HG03039 (cell line): ENCODE data around the gene PARD3.

Source experiments
- ATAC-seq: cut with Tn5 transposase; IDR thresholded peaks from one replicate; pipeline ENCODE4 v1.9.1; 2021; ENCODE audit warnings: mild to moderate bottlenecking, moderate library complexity; ENCODE audit not compliant: unreplicated experiment

The PARD3 gene

GRCh38 chr10:34125702-34126101 is 689.4 kb downstream of the PARD3 start:
- ATAC-seq = no peak

- no peak for ATAC-seq
These were observed 690.5 kb downstream of the PARD3 start for GRCh38 chr10:34124522-34125035.

- no peak for ATAC-seq
These were observed 693.1 kb downstream of the PARD3 start for GRCh38 chr10:34121781-34122622.

GRCh38 chr10:34121125-34121753 is 693.9 kb downstream of the PARD3 start:
- no peak for ATAC-seq

- no peak for ATAC-seq
These were observed 695.6 kb downstream of the PARD3 start for GRCh38 chr10:34119456-34119855.

- no peak for ATAC-seq
These were observed 698.3 kb downstream of the PARD3 start for GRCh38 chr10:34116681-34117271.

- no peak for ATAC-seq
These were observed 698.9 kb downstream of the PARD3 start for GRCh38 chr10:34116220-34116641.

- no peak for ATAC-seq
These were observed 700.2 kb downstream of the PARD3 start for GRCh38 chr10:34114914-34115313.

- ATAC-seq = no peak
These were observed 701.4 kb downstream of the PARD3 start for GRCh38 chr10:34113504-34114225.

- no peak for ATAC-seq
These were observed 702.8 kb downstream of the PARD3 start for GRCh38 chr10:34112171-34112782.

GRCh38 chr10:34111179-34111578 is 703.9 kb downstream of the PARD3 start:
- ATAC-seq = no peak

- ATAC-seq = no peak
These were observed 705.0 kb downstream of the PARD3 start for GRCh38 chr10:34109952-34110702.

GRCh38 chr10:34109495-34109894 is 705.6 kb downstream of the PARD3 start:
- no peak for ATAC-seq

- ATAC-seq = no peak
These were observed 707.2 kb downstream of the PARD3 start for GRCh38 chr10:34107626-34108516.

- ATAC-seq = no peak
These were observed 708.7 kb downstream of the PARD3 start for GRCh38 chr10:34106356-34106885.

GRCh38 chr10:34104829-34105572 is 710.1 kb downstream of the PARD3 start:
- ATAC-seq = no peak

- ATAC-seq = no peak
These were observed 712.1 kb downstream of the PARD3 start for GRCh38 chr10:34102893-34103506.
